ENCODE data around the gene EFEMP2.

EFEMP2 gene

DNA sequence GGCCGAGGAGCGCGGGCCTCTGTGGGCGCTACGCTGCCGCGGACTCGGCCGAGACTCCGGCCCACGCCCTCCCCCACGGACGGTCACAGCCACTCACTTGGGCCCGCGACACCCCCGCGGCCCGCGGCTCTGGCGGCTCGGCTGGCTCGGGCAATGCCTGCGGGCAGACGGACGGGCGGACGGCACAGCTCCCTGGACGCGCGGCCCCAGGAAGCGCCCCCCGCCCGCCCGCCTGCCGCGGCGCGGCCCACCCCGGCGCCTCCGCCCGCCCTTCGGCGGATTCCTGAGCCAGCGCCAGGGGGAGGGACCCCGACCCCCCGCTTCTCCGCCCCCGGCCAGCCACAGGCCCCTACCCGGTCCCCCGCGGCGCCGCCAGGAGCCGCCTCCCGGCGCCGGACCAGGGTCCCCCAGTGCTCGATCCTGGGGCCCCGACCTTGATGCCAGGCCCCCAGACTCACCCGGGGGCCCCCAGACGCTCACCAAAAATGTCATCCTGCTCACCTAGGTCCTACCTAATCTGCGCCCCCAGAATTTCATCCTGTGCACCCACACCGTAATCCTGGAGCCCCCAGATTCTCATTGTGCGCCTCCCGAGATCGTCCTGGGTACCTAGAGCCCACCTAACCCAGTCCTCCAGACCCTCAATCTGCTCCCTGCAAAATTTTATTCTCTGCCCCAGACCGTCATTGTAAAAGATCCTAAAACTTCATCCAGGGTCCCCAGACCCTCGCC lies at the start of gene EFEMP2:
EFEMP2 (minus strand) TSS at position 215 of the 732 bp plus-strand sequence. CDS start 446 bp downstream, outside the sequence.
- Histone ChIP-seq H3K4me1 (ENCODE audit: control insufficient read depth, low read length) (peaks cover 31% of the 10 kb centered on the region), H3F3A (ENCODE audit: control insufficient read depth, insufficient read depth) (0 out of 2 replicates have a peak, but pooled peaks cover 6% of the 10 kb centered on the region), H3K79me2 (ENCODE audit: control insufficient read depth, low read length) (no peaks in the 10 kb centered on the region), H3K9me2 (replicated peaks; ENCODE audit: control insufficient read depth, low read length) (no peaks in the 10 kb centered on the region), H3K27ac (ENCODE audit: low read depth, low read length) (no peak within 1 kb of the TSS), H3K4me2 (ENCODE audit: low read length) (peak within 1 kb of the TSS; percentile 86), H3K36me3 (ENCODE audit: control insufficient read depth, low read length) (no peaks in the 10 kb centered on the region), H3K9me3 (ENCODE audit: control insufficient read depth, insufficient read depth, low read length) (no peaks in the 10 kb centered on the region), H3K27me3 (ENCODE audit: control insufficient read depth, low read length) (peaks cover 20% of the 10 kb centered on the region), H3K4me3 (ENCODE audit: low read length) (peak within 1 kb of the TSS; percentile 72), H4K20me1 (ENCODE audit: control insufficient read depth, insufficient read depth, low read depth, low read length) (no peaks in the 10 kb centered on the region; the same call in 1 of the 2 replicates)
- TF ChIP-seq, protein P1, sequence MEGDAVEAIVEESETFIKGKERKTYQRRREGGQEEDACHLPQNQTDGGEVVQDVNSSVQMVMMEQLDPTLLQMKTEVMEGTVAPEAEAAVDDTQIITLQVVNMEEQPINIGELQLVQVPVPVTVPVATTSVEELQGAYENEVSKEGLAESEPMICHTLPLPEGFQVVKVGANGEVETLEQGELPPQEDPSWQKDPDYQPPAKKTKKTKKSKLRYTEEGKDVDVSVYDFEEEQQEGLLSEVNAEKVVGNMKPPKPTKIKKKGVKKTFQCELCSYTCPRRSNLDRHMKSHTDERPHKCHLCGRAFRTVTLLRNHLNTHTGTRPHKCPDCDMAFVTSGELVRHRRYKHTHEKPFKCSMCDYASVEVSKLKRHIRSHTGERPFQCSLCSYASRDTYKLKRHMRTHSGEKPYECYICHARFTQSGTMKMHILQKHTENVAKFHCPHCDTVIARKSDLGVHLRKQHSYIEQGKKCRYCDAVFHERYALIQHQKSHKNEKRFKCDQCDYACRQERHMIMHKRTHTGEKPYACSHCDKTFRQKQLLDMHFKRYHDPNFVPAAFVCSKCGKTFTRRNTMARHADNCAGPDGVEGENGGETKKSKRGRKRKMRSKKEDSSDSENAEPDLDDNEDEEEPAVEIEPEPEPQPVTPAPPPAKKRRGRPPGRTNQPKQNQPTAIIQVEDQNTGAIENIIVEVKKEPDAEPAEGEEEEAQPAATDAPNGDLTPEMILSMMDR (IDR thresholded peaks at IDR 0.05; ENCODE audit: low read depth, low read length, poor library complexity, severe bottlenecking): no peak
- no peak; the same call in 1 of the 2 replicates for TF ChIP-seq EZH2phosphoT487 (IDR thresholded peaks at IDR 0.05; ENCODE audit: borderline replicate concordance, low read length)

DNA sequence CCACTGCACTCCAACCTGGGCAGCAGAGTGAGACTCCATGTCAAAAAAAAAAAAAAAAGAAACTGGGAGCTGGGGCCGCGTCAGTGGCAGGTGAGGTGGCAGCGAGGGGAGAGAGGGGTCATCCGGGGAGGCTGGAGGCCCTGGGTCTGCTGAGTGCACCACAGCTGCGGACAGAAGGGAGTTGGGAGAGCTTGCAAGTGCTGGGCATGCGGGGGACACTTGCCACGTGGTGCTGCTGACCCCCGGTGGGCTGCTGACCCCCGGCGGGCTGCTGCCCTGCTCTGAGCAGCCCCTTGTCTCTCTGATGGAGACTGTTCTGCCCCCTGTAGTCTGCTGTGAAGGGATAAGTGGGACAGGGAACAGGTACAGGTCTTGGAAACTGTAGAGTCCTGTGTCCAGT lies 49.3 kb upstream of the EFEMP2 start:
- Histone ChIP-seq H3K9me2 (replicated peaks; ENCODE audit: control insufficient read depth, low read length) (no peaks in the 10 kb centered on the region), H4K20me1 (ENCODE audit: control insufficient read depth, insufficient read depth, low read depth, low read length) (no peaks in the 10 kb centered on the region), H3F3A (ENCODE audit: control insufficient read depth, insufficient read depth) (no peaks in the 10 kb centered on the region), H3K36me3 (ENCODE audit: control insufficient read depth, low read length) (peaks cover 4% of the 10 kb centered on the region; the same call in 1 of the 2 replicates), H3K9me3 (ENCODE audit: control insufficient read depth, insufficient read depth, low read length) (no peaks in the 10 kb centered on the region), H3K4me3 (ENCODE audit: low read length) (no peak overlapping the region), H3K27ac (ENCODE audit: low read depth, low read length) (no peak overlapping the region), H3K27me3 (ENCODE audit: control insufficient read depth, low read length) (no peaks in the 10 kb centered on the region), H3K4me1 (ENCODE audit: control insufficient read depth, low read length) (peaks cover 19% of the 10 kb centered on the region), H3K79me2 (ENCODE audit: control insufficient read depth, low read length) (peaks cover 20% of the 10 kb centered on the region), H3K4me2 (ENCODE audit: low read length) (no peak overlapping the region)
- TF ChIP-seq EZH2phosphoT487 (IDR thresholded peaks at IDR 0.05; ENCODE audit: borderline replicate concordance, low read length): no peak

DNA sequence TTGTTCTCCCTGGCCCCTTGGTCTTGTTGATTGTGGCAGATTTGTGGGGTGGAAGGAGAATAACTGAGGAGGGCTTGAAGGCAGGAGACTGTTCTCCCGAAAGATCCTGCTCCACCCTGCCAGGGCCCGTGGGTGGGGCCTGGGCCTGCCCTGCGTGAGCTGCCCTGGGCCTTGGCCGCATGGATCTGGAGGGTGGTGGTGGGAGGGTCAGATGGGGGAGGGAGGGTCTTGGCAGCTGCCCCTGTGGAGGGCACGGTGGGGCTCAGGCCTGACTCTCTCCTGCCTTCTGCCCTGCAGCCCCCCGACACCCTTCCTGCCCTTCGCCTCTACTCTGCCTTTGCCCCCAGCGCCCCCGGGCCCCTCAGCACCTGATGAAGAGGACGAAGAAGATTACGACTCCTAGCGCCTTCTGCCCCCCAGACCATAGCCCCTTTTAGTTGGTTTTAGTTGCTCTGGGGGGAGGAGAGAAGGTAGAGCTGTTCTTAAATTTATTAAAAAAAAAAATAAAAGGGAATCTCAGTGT lies 48.5 kb upstream of the EFEMP2 start:
- Histone ChIP-seq H3K4me2 (ENCODE audit: low read length) (no peak overlapping the region), H3K36me3 (ENCODE audit: control insufficient read depth, low read length) (peaks cover 4% of the 10 kb centered on the region; the same call in 1 of the 2 replicates)
- TF ChIP-seq, protein P1 (IDR thresholded peaks at IDR 0.05; ENCODE audit: low read depth, low read length, poor library complexity, severe bottlenecking): no peak
- no peak for TF ChIP-seq EZH2phosphoT487 (IDR thresholded peaks at IDR 0.05; ENCODE audit: borderline replicate concordance, low read length)

DNA sequence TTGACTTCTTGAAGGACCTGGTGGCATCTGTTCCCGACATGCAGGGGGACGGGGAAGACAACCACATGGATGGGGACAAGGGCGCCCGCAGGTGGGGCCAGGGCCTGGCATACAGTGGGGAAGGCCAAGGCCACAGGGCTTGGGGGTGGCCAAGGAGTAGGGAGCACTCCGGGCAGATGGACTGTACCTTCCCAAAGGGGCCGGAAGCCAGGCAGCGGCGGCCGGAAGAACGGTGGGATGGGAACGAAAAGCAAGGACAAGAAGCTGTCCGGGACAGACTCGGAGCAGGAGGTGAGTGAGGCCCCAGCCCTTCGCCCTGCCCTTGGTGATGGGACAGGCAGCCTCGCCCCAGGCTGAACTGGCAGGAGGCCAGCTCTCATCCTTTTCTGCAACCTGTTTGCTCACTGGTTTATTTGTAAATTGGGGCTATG lies 47.8 kb upstream of the EFEMP2 start:
- no peaks in the 10 kb centered on the region for H3K9me3 ChIP-seq (ENCODE audit: control insufficient read depth, insufficient read depth, low read length)
- H3K27me3 ChIP-seq (ENCODE audit: control insufficient read depth, low read length): no peaks in the 10 kb centered on the region
- H3K4me3 ChIP-seq (ENCODE audit: low read length): peak overlapping the region; percentile 82
- H3F3A ChIP-seq (ENCODE audit: control insufficient read depth, insufficient read depth): no peaks in the 10 kb centered on the region
- TF ChIP-seq, protein P1 (IDR thresholded peaks at IDR 0.05; ENCODE audit: low read depth, low read length, poor library complexity, severe bottlenecking): no peak
- no peak for TF ChIP-seq EZH2phosphoT487 (IDR thresholded peaks at IDR 0.05; ENCODE audit: borderline replicate concordance, low read length)
- no peaks in the 10 kb centered on the region for H3K9me2 ChIP-seq (replicated peaks; ENCODE audit: control insufficient read depth, low read length)
- H3K79me2 ChIP-seq (ENCODE audit: control insufficient read depth, low read length): peaks cover 22% of the 10 kb centered on the region
- peaks cover 23% of the 10 kb centered on the region for H3K4me1 ChIP-seq (ENCODE audit: control insufficient read depth, low read length)
- H3K4me2 ChIP-seq (ENCODE audit: low read length): peak overlapping the region; percentile 77
- no peak overlapping the region for H3K27ac ChIP-seq (ENCODE audit: low read depth, low read length)
- peaks cover 4% of the 10 kb centered on the region; the same call in 1 of the 2 replicates for H3K36me3 ChIP-seq (ENCODE audit: control insufficient read depth, low read length)
- H4K20me1 ChIP-seq (ENCODE audit: control insufficient read depth, insufficient read depth, low read depth, low read length): no peaks in the 10 kb centered on the region

More for the DNA sequence above, 48.5 kb upstream of the EFEMP2 start:
- no peaks in the 10 kb centered on the region for H3F3A ChIP-seq (ENCODE audit: control insufficient read depth, insufficient read depth)
- no peak overlapping the region for H3K4me3 ChIP-seq (ENCODE audit: low read length)
- H3K9me2 ChIP-seq (replicated peaks; ENCODE audit: control insufficient read depth, low read length): no peaks in the 10 kb centered on the region
- H4K20me1 ChIP-seq (ENCODE audit: control insufficient read depth, insufficient read depth, low read depth, low read length): no peaks in the 10 kb centered on the region
- H3K9me3 ChIP-seq (ENCODE audit: control insufficient read depth, insufficient read depth, low read length): no peaks in the 10 kb centered on the region
- H3K27ac ChIP-seq (ENCODE audit: low read depth, low read length): no peak overlapping the region
- peaks cover 23% of the 10 kb centered on the region for H3K4me1 ChIP-seq (ENCODE audit: control insufficient read depth, low read length)
- H3K27me3 ChIP-seq (ENCODE audit: control insufficient read depth, low read length): no peaks in the 10 kb centered on the region
- peaks cover 22% of the 10 kb centered on the region for H3K79me2 ChIP-seq (ENCODE audit: control insufficient read depth, low read length)

Data from DOHH2 (cell line).